GM12873 (cell line): ENCODE data around the gene CPNE4.

ENCODE experiments used
- CTCF ChIP-seq: IDR thresholded peaks from 2 replicates; pipeline ENCODE4 v1.5.1; 2012; ENCODE audit warnings: low read depth, mild to moderate bottlenecking, moderate library complexity, low read length, control low read depth; ENCODE audit not compliant: insufficient read depth; ENCODE audit errors: missing control alignments

CPNE4 gene

GRCh38 chr3:131669600-131669999 lies 365.2 kb downstream of the CPNE4 start:
- TF ChIP-seq CTCF, result no peak

GRCh38 chr3:131658771-131659170 lies 376.0 kb downstream of the CPNE4 start:
- no peak for TF ChIP-seq CTCF

- TF ChIP-seq CTCF, result peak; percentile 36
Measured at GRCh38 chr3:131658115-131658514, 376.7 kb downstream of the CPNE4 start.

GRCh38 chr3:131655070-131655690 lies 379.6 kb downstream of the CPNE4 start:
- TF ChIP-seq CTCF, result no peak

GRCh38 chr3:131645638-131646037 lies 389.2 kb downstream of the CPNE4 start:
- TF ChIP-seq CTCF, result no peak

GRCh38 chr3:131636266-131636775 lies 398.5 kb downstream of the CPNE4 start:
- no peak for TF ChIP-seq CTCF

- TF ChIP-seq CTCF, result no peak
Measured at GRCh38 chr3:131630807-131631206, 404.0 kb downstream of the CPNE4 start.

GRCh38 chr3:131630097-131630496 lies 404.7 kb downstream of the CPNE4 start:
- no peak for TF ChIP-seq CTCF
